GM12878 (cell line): Measurements from ENCODE around the gene MAIP1. TPM values are rescaled to one million over a fixed set of nuclear protein-coding genes. Genes with fewer than 3 reads are reported as not detected.

Source experiments
- ATAC-seq: fragments of 200-7000 bp; cut with Tn5 transposase; 3 replicates; pipeline ENCODE4 v1.9.1; 2020; ENCODE audit warnings: mild to moderate bottlenecking, moderate library complexity
- BruUV-seq: library from RNA; stranded (reverse); fragments of 400-500 nt; replicated peaks from 2 replicates; lab custom pipeline; 2021; lab: Mats Ljungman, UMichigan
- CTCF ChIA-PET: fragments of 300-600 bp; sonication (Branson Sonifier 250); formaldehyde crosslinking; extraction: SDS; loops from one replicate; lab custom pipeline; 2021; ENCODE audit warnings: inconsistent platforms; lab: Yijun Ruan, JAX
- POLR2A ChIA-PET: fragments of 350-600 bp; formaldehyde crosslinking; extraction: SDS; loops from one replicate; lab custom pipeline; 2021; ENCODE audit warnings: inconsistent platforms; lab: Charles Lee
- RAD21 ChIA-PET: fragments of 300-600 bp; sonication (Branson Sonifier 250); formaldehyde crosslinking; loops from one replicate; lab custom pipeline; 2023; ENCODE audit warnings: antibody characterized with exemption; ENCODE audit not compliant: unreplicated experiment; lab: Charles Lee
- SMC1A ChIA-PET: fragments of 300-600 bp; sonication (Branson Sonifier 250); formaldehyde crosslinking; loops from one replicate; lab custom pipeline; 2023; ENCODE audit not compliant: unreplicated experiment, uncharacterized antibody; lab: Charles Lee
- DNase-seq: peaks from one replicate; pipeline ENCODE4 v3.0.0-alpha.2; 2011; ENCODE audit warnings: low read depth, low spot score
- FAIRE-seq: peaks from 3 replicates; lab custom pipeline; 2011; peaks lifted over from hg19 to GRCh38; lab: Jason Lieb, UNC
- H2AFZ ChIP-seq: 2 replicates; pipeline ENCODE4 v1.6.0; 2011; ENCODE audit warnings: low read depth, low read length, control low read depth; ENCODE audit not compliant: control insufficient read depth
- H3K27ac ChIP-seq: 2 replicates; pipeline ENCODE4 v1.5.1; 2011; ENCODE audit warnings: control low read depth; ENCODE audit not compliant: control insufficient read depth, insufficient read depth
- H3K27me3 ChIP-seq, 2 experiments: replicated peaks in 1 of 2; 2 replicates each; pipeline versions ENCODE4 v1.6.0 to v1.6.1; 2011; ENCODE audit warnings: low read length in 1 of 2; ENCODE audit not compliant: control insufficient read depth in 2 of 2, insufficient read depth in 2 of 2
- H3K36me3 ChIP-seq, 2 experiments: 2 replicates each; pipeline ENCODE4 v1.5.1; 2011; ENCODE audit warnings: low read length in 1 of 2; ENCODE audit not compliant: control insufficient read depth in 2 of 2, insufficient read depth in 2 of 2
- H3K4me1 ChIP-seq: 2 replicates; pipeline ENCODE4 v1.6.1; 2011; ENCODE audit warnings: mild to moderate bottlenecking, low read length, moderate library complexity, mixed read lengths; ENCODE audit not compliant: control insufficient read depth, insufficient read depth
- H3K4me2 ChIP-seq: 2 replicates; pipeline ENCODE4 v1.6.0; 2011; ENCODE audit warnings: control low read depth; ENCODE audit not compliant: control insufficient read depth, insufficient read depth
- H3K4me3 ChIP-seq: fragments of 200-600 bp; sonication (generic); 2 replicates; pipeline ENCODE4 v1.5.1; 2016
- H3K79me2 ChIP-seq: 2 replicates; pipeline ENCODE4 v1.6.0; 2011; ENCODE audit warnings: low read length; ENCODE audit not compliant: control insufficient read depth, insufficient read depth
- H3K9ac ChIP-seq: 2 replicates; pipeline ENCODE4 v1.8.0; 2011; ENCODE audit warnings: low read length, control low read depth, mixed read lengths; ENCODE audit not compliant: control insufficient read depth, insufficient read depth
- H3K9me3 ChIP-seq: replicated peaks from 3 replicates; pipeline ENCODE4 v1.5.1; 2011; ENCODE audit warnings: mild to moderate bottlenecking, low read length; ENCODE audit not compliant: control insufficient read depth, insufficient read depth
- H4K20me1 ChIP-seq: 2 replicates; pipeline ENCODE4 v1.6.0; 2011; ENCODE audit not compliant: control insufficient read depth, insufficient read depth
- BACH1 ChIP-seq: fragments of 450-650 bp; IDR thresholded peaks from 2 replicates; pipeline ENCODE4 v1.6.1; 2017; ENCODE audit warnings: mild to moderate bottlenecking, borderline replicate concordance
- CBX5 ChIP-seq: sonication (generic); IDR thresholded peaks from 2 replicates; pipeline ENCODE4 v1.6.1; 2016; ENCODE audit warnings: low read depth, moderate library complexity, mild to moderate bottlenecking, inconsistent platforms
- HDGF ChIP-seq: fragments of 450-650 bp; IDR thresholded peaks from 2 replicates; pipeline ENCODE4 v1.6.1; 2016; ENCODE audit warnings: antibody characterized with exemption
- IKZF1 ChIP-seq: fragments of 450-650 bp; conservative IDR thresholded peaks from 2 replicates; pipeline ENCODE4 v1.6.1; 2017; ENCODE audit warnings: antibody characterized with exemption, mild to moderate bottlenecking
- IRF5 ChIP-seq: fragments of 450-650 bp; IDR thresholded peaks from 2 replicates; pipeline ENCODE4 v1.6.1; 2017; ENCODE audit warnings: borderline replicate concordance
- SKIL ChIP-seq: fragments of 450-650 bp; IDR thresholded peaks from 2 replicates; pipeline ENCODE4 v1.6.1; 2017; ENCODE audit warnings: mild to moderate bottlenecking, low read depth, inconsistent platforms; ENCODE audit not compliant: poor library complexity, severe bottlenecking
- SMC3 ChIP-seq: IDR thresholded peaks from 2 replicates; pipeline ENCODE4 v1.6.1; 2011; ENCODE audit warnings: low read length, improper control_type of control experiment, borderline replicate concordance
- SPI1 ChIP-seq: IDR thresholded peaks from 2 replicates; pipeline ENCODE4 v1.6.1; 2011; ENCODE audit warnings: low read depth, mild to moderate bottlenecking, low read length, moderate library complexity, borderline replicate concordance; ENCODE audit not compliant: insufficient read depth
- ZBED1 ChIP-seq: IDR thresholded peaks from 2 replicates; pipeline ENCODE4 v1.6.1; 2016; ENCODE audit warnings: borderline replicate concordance
- ZNF24 ChIP-seq: fragments of 450-650 bp; IDR thresholded peaks from 2 replicates; pipeline ENCODE4 v1.6.1; 2017; ENCODE audit warnings: antibody characterized with exemption, mild to moderate bottlenecking
- WGBS: methylation state at CpG from one replicate; pipeline ENCODE4 v1.1.6; 2016; ENCODE audit warnings: low lambda C conversion rate; ENCODE audit not compliant: insufficient replicate concordance, insufficient coverage; ENCODE audit errors: missing lambda C conversion rate; 5-methylcytosine and 5-hydroxymethylcytosine counted together
- in situ Hi-C: fragments of 300-500 bp; cut with MboI; formaldehyde crosslinking; loops from 9 replicates; pipeline ENCODE4 v1.14.3; 2018; ENCODE audit warnings: mixed read lengths
- intact Hi-C: fragments of 100-400 bp; cut with micrococcal nuclease; formaldehyde crosslinking; loops from one replicate; pipeline ENCODE4 v1.14.2; 2022; ENCODE audit not compliant: unreplicated experiment
- polyA plus RNA-seq, 11 experiments: library from polyadenylated mRNA; depleted of rRNA in 4 of 11; unstranded in 6 of 11; stranded (reverse) in 5 of 11; fragments of >200 nt; fragmentation: Nextera tagmentation in 4 of 11; fragmentation: Illumina TruSeq in 1 of 11; extraction: Ambion mirVana in 4 of 11; extraction: Trizol in 1 of 11; gene quantifications; 1 replicate in 1 of 11; 2 replicates in 10 of 11; pipeline versions ENCODE4 v1.2.1 to v1.2.3, GENCODE V29; 2011 to 2016; ENCODE audit warnings: inconsistent platforms in 2 of 11, missing spikeins in 2 of 11, low read depth in 1 of 11
- total RNA-seq, 4 experiments: library from RNA; depleted of rRNA in 3 of 4; stranded (reverse); fragments of >200 nt in 3 of 4; fragmentation: Illumina TruSeq in 1 of 4; extraction: Trizol in 1 of 4; gene quantifications; 2 replicates each; pipeline versions ENCODE4 v1.2.1 to v1.2.3, GENCODE V29; 2013 to 2021

MAIP1 gene
- total and polyA plus RNA-seq, 10 of the 15 experiments (the other 5 are each of a cell fraction or from before 2014, with no cell fraction given) = 5.4 to 41.4 (median 25.4) TPM

- TF ChIP-seq BACH1 = no peak
- TF ChIP-seq SMC3 = no peak
- no peak for TF ChIP-seq ZBED1
Measured at GRCh38 chr2:199966976-199967375, 11.6 kb downstream of the MAIP1 start (continued).

- Histone ChIP-seq H3K27ac (no peak overlapping the region), H3K79me2 (no peaks in the 10 kb centered on the region), H3K4me3 (no peak overlapping the region), H3K9ac (no peak overlapping the region), H3K9me3 (no peaks in the 10 kb centered on the region), H3K27me3 (no peaks in the 10 kb centered on the region), H3K4me2 (no peak overlapping the region), H4K20me1 (no peaks in the 10 kb centered on the region), H3K4me1 (no peaks in the 10 kb centered on the region), H2AFZ (no peak overlapping the region), H3K36me3 (peaks cover 0 to 6% of the 10 kb centered on the region in 2 experiments; a peak in 2 of 4 replicates)
- DNase-seq (no peak), ATAC-seq (no peak), FAIRE-seq (no peak)
- in situ Hi-C loops (no loop called here), intact Hi-C loops (no loop called here)
- SMC1A ChIA-PET = interaction anchor here (0.7 kb wide), 1 partner anchor 45 kb away, joined by 3 read pairs; no protein-coding TSS in a partner anchor
- RAD21 ChIA-PET = no interaction called here
- TF ChIP-seq IKZF1 = no peak
- TF ChIP-seq HDGF = no peak
- no peak for TF ChIP-seq CBX5
- TF ChIP-seq SKIL = no peak
- TF ChIP-seq IRF5 = no peak
- peak; percentile 78 for TF ChIP-seq SPI1
- no peak for TF ChIP-seq ZNF24
- POLR2A ChIA-PET = no interaction called here
- WGBS = 78% methylated on average over 1 of the region's 1 CpG
- BruUV-seq = TSS peak; percentile 7
- CTCF ChIA-PET = interaction anchor here (0.6 to 1.5 kb wide), 4 partner anchors 19 to 735 kb away, joined by 3 to 4 read pairs (median 4); no protein-coding TSS in a partner anchor
Measured at GRCh38 chr2:199968126-199968525, 12.7 kb downstream of the MAIP1 start.
